Osteoblast (primary cell): ENCODE measurements around the gene LTB. TPM values are rescaled to one million over a fixed set of nuclear protein-coding genes. Genes with fewer than 3 reads are reported as not detected.

ENCODE experiments used
- DNase-seq: peaks from one replicate; pipeline ENCODE4 v3.0.0; 2011; ENCODE audit warnings: low spot score, mixed read lengths; ENCODE audit not compliant: insufficient read length; ENCODE audit errors: missing footprints
- H2AFZ ChIP-seq: 2 replicates; pipeline ENCODE4 v1.6.0; 2011; ENCODE audit warnings: mild to moderate bottlenecking, low read length
- H3K27ac ChIP-seq: 2 replicates; pipeline ENCODE4 v1.5.1; 2011; ENCODE audit warnings: mild to moderate bottlenecking, low read depth, low read length, moderate library complexity
- H3K27me3 ChIP-seq: 2 replicates; pipeline ENCODE4 v1.6.0; 2012; ENCODE audit warnings: mild to moderate bottlenecking, control low read depth, inconsistent platforms, low read length, moderate library complexity; ENCODE audit not compliant: insufficient read depth
- H3K36me3 ChIP-seq: 2 replicates; pipeline ENCODE4 v1.5.1; 2011; ENCODE audit warnings: mild to moderate bottlenecking, low read length, control low read depth, moderate library complexity; ENCODE audit not compliant: insufficient read depth
- H3K4me1 ChIP-seq: 2 replicates; pipeline ENCODE4 v1.5.1; 2011; ENCODE audit warnings: mild to moderate bottlenecking, low read length, control low read depth, moderate library complexity; ENCODE audit not compliant: insufficient read depth
- H3K4me2 ChIP-seq: 2 replicates; pipeline ENCODE4 v1.6.0; 2011; ENCODE audit warnings: mild to moderate bottlenecking, low read length; ENCODE audit not compliant: insufficient read depth
- H3K4me3 ChIP-seq: fragments of 200-600 bp; sonication (generic); 3 replicates; pipeline ENCODE4 v1.5.1; 2012; ENCODE audit warnings: mild to moderate bottlenecking, low read length, inconsistent platforms; ENCODE audit not compliant: insufficient read depth
- H3K79me2 ChIP-seq: 2 replicates; pipeline ENCODE4 v1.6.0; 2012; ENCODE audit warnings: mild to moderate bottlenecking, low read length, control low read depth, inconsistent platforms; ENCODE audit not compliant: insufficient read depth
- H3K9me3 ChIP-seq: 2 replicates; pipeline ENCODE4 v1.5.1; 2011; ENCODE audit warnings: low read depth, low read length, control low read depth
- H4K20me1 ChIP-seq: 2 replicates; pipeline ENCODE4 v1.6.0; 2012; ENCODE audit warnings: mild to moderate bottlenecking, low read length, control low read depth; ENCODE audit not compliant: insufficient read depth
- CTCF ChIP-seq: IDR thresholded peaks from 2 replicates; pipeline ENCODE4 v1.5.1; 2011; ENCODE audit warnings: mild to moderate bottlenecking, low read depth, low read length, moderate library complexity; ENCODE audit errors: extremely low read depth
- total RNA-seq: library from RNA; depleted of rRNA; stranded (reverse); fragments of >200 nt; gene quantifications from 2 replicates; pipeline ENCODE4 v1.2.3, GENCODE V29; 2012

LTB gene
- total RNA-seq, 1 donor: not detected

GRCh38 chr6:31573239-31574105, 8.8 kb downstream of the LTB start:
- peak; percentile 13 for DNase-seq
- Histone ChIP-seq H2AFZ (no peak overlapping the region), H4K20me1 (no peaks in the 10 kb centered on the region), H3K4me2 (no peak overlapping the region), H3K27me3 (no peaks in the 10 kb centered on the region), H3K9me3 (no peaks in the 10 kb centered on the region), H3K79me2 (no peaks in the 10 kb centered on the region), H3K27ac (no peak overlapping the region), H3K4me1 (peaks cover 2% of the 10 kb centered on the region), H3K4me3 (no peak overlapping the region), H3K36me3 (no peaks in the 10 kb centered on the region)
- TF ChIP-seq CTCF: no peak

GRCh38 chr6:31572041-31572911, 9.9 kb downstream of the LTB start, which contains the start of gene LTA:
Gene LTA (plus strand): TSS chr6:31572289. CDS start chr6:31572743, 454 bp downstream.
- H3K36me3 ChIP-seq: no peaks in the 10 kb centered on the region
- TF ChIP-seq CTCF: no peak
- H4K20me1 ChIP-seq: no peaks in the 10 kb centered on the region
- no peak within 1 kb of the TSS for H3K4me3 ChIP-seq
- peaks cover 2% of the 10 kb centered on the region for H3K4me1 ChIP-seq
- H3K79me2 ChIP-seq: no peaks in the 10 kb centered on the region
- no peaks in the 10 kb centered on the region for H3K9me3 ChIP-seq
- no peak within 1 kb of the TSS for H2AFZ ChIP-seq
- H3K27me3 ChIP-seq: no peaks in the 10 kb centered on the region
- no peak within 1 kb of the TSS for H3K27ac ChIP-seq
- H3K4me2 ChIP-seq: no peak within 1 kb of the TSS
- peak; percentile 47 for DNase-seq

GRCh38 chr6:31569861-31570536, 12.2 kb downstream of the LTB start:
- peaks cover under 1% of the 10 kb centered on the region for H3K4me1 ChIP-seq
- no peaks in the 10 kb centered on the region for H3K27me3 ChIP-seq
- no peak for TF ChIP-seq CTCF
- H4K20me1 ChIP-seq: no peaks in the 10 kb centered on the region
- no peak overlapping the region for H2AFZ ChIP-seq
- no peak overlapping the region for H3K4me3 ChIP-seq
- no peak overlapping the region for H3K4me2 ChIP-seq
- H3K27ac ChIP-seq: no peak overlapping the region
- no peaks in the 10 kb centered on the region for H3K9me3 ChIP-seq
- H3K36me3 ChIP-seq: no peaks in the 10 kb centered on the region
- H3K79me2 ChIP-seq: no peaks in the 10 kb centered on the region
- peak; percentile 11 for DNase-seq
